ENCODE data around the gene GMPPB.
A peak's percentile ranks its signal among the peaks of the same experiment; 100 is the strongest.
"Not testable (repeated sequence)": the region's sequence is repeated elsewhere in the genome, so short reads cannot be mapped to it uniquely, and the experiment has no call there.

GMPPB gene

DNA sequence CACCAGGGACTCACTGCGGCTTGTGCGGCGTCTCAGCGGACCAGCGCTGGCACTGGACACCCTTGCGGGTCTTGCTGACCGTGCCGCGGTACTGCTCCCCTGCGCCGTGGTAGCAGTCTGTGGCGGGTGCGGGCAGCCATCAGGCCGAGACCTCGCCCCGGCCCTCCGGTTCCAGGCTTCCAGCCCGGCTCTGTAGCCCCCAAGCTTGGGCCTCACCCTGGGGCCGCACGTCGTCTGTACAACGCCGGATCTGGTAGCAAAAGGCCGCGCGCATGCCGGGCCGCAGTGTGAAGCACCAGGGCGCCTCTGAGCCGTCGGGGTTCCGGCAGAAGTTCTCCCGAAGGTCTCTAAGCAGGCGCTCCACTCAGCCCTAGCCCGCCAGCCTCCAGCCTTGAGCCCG lies 37.9 kb downstream of the GMPPB start:
- not testable (repeated sequence) for H3K9me3 ChIP-seq (ENCODE audit: low read depth, low read length); H3K36me3 ChIP-seq (ENCODE audit: insufficient read depth, low read length); H3K9ac ChIP-seq (ENCODE audit: insufficient read length); H3K27ac ChIP-seq; H3K4me3 ChIP-seq; DNase-seq (ENCODE audit: low read depth, low spot score)

- H3K36me3 ChIP-seq (ENCODE audit: insufficient read depth, low read length); H3K9me3 ChIP-seq (ENCODE audit: low read depth, low read length); H3K4me3 ChIP-seq; DNase-seq (ENCODE audit: low read depth, low spot score); H3K27ac ChIP-seq; H3K9ac ChIP-seq (ENCODE audit: insufficient read length): not testable (repeated sequence)
These were observed 38.6 kb downstream of the GMPPB start for GRCh38 chr3:49685103-49685502.

DNA sequence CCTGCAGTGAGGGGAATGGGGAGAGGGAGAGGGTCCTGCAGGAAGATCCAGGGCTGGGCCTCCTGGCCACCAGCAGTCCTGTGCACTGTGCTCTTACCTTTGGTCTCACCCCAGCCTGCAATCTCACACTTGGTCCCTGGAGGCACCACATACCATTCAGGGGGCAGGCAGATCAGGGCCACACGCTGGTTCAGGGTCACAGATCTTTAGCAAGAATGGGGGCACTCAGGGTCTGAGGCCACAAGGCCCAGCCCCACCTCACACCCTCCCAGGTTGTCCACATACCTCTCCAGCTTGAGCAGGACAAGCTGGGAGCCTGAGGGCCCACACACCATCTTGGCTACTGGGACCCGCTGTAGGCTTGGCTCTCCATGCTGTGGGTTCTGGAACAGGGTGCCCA lies 39.3 kb downstream of the GMPPB start:
- not testable (repeated sequence) for H3K4me3 ChIP-seq; H3K9ac ChIP-seq (ENCODE audit: insufficient read length); H3K9me3 ChIP-seq (ENCODE audit: low read depth, low read length); H3K27ac ChIP-seq; DNase-seq (ENCODE audit: low read depth, low spot score); H3K36me3 ChIP-seq (ENCODE audit: insufficient read depth, low read length)

DNA sequence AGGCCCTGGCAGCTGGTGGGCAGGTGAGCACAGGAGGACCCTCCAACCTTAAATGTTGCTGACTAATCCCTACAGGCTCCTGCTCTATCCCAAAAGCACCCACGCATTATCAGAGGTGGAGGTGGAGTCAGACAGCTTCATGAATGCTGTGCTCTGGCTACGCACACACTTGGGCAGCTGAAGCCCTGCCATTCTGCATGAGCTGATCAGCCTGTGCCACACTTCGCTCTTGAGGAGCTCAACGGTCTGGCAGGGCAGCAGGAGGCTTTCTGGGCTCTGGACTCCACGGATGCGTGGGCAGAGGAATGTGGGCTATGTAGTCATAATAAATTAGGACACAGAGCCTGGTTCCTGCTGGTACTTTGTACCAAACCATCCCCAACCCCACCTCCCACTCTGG lies 40.6 kb downstream of the GMPPB start:
- H3K36me3 ChIP-seq (ENCODE audit: insufficient read depth, low read length) = no peaks in the 10 kb centered on the region; the same call in 1 of the 2 replicates
- DNase-seq (ENCODE audit: low read depth, low spot score) = no peak

GRCh38 chr3:49681543-49681942 lies 42.2 kb downstream of the GMPPB start:
- H3K9ac ChIP-seq (ENCODE audit: insufficient read length) = no peak overlapping the region
- no peak overlapping the region for H3K27ac ChIP-seq
- H3K4me3 ChIP-seq = no peak overlapping the region
- H3K9me3 ChIP-seq (ENCODE audit: low read depth, low read length) = no peaks in the 10 kb centered on the region
- H3K36me3 ChIP-seq (ENCODE audit: insufficient read depth, low read length) = no peaks in the 10 kb centered on the region; the same call in 1 of the 2 replicates
- DNase-seq (ENCODE audit: low read depth, low spot score) = no peak
- no peak for TF ChIP-seq POLR2AphosphoS5 (IDR thresholded peaks at IDR 0.05; ENCODE audit: borderline replicate concordance, low read depth, low read length)
- TF ChIP-seq FOXP2 (optimal IDR thresholded peaks at IDR 0.05; ENCODE audit: control extremely low read depth, extremely low read length, insufficient read depth) = no peak
- no peak for TF ChIP-seq EZH2 (IDR thresholded peaks at IDR 0.05)

More for the DNA sequence above, 40.6 kb downstream of the GMPPB start:
- H3K27ac ChIP-seq = no peak overlapping the region
- no peak overlapping the region for H3K9ac ChIP-seq (ENCODE audit: insufficient read length)
- no peaks in the 10 kb centered on the region for H3K9me3 ChIP-seq (ENCODE audit: low read depth, low read length)
- TF ChIP-seq FOXP2 (optimal IDR thresholded peaks at IDR 0.05; ENCODE audit: control extremely low read depth, extremely low read length, insufficient read depth) = no peak
- no peak for TF ChIP-seq POLR2AphosphoS5 (IDR thresholded peaks at IDR 0.05; ENCODE audit: borderline replicate concordance, low read depth, low read length)
- TF ChIP-seq EZH2 (IDR thresholded peaks at IDR 0.05) = no peak
- no peak overlapping the region for H3K4me3 ChIP-seq

- Histone ChIP-seq H3K9ac (ENCODE audit: insufficient read length) (no peak overlapping the region), H3K4me3 (no peak overlapping the region), H3K27ac (no peak overlapping the region), H3K36me3 (ENCODE audit: insufficient read depth, low read length) (no peaks in the 10 kb centered on the region; the same call in 1 of the 2 replicates), H3K9me3 (ENCODE audit: low read depth, low read length) (no peaks in the 10 kb centered on the region)
- TF ChIP-seq FOXP2 (optimal IDR thresholded peaks at IDR 0.05; ENCODE audit: control extremely low read depth, extremely low read length, insufficient read depth) = no peak
- no peak for TF ChIP-seq POLR2AphosphoS5 (IDR thresholded peaks at IDR 0.05; ENCODE audit: borderline replicate concordance, low read depth, low read length)
- TF ChIP-seq EZH2 (IDR thresholded peaks at IDR 0.05) = no peak
- no peak for DNase-seq (ENCODE audit: low read depth, low spot score)
These were observed 42.6 kb downstream of the GMPPB start for GRCh38 chr3:49681232-49681522.

GRCh38 chr3:49680493-49681231 lies 43.1 kb downstream of the GMPPB start:
- Histone ChIP-seq H3K9me3 (ENCODE audit: low read depth, low read length) (no peaks in the 10 kb centered on the region), H3K4me3 (no peak overlapping the region), H3K27ac (no peak overlapping the region), H3K9ac (ENCODE audit: insufficient read length) (no peak overlapping the region), H3K36me3 (ENCODE audit: insufficient read depth, low read length) (no peaks in the 10 kb centered on the region; the same call in 1 of the 2 replicates)
- TF ChIP-seq FOXP2 (optimal IDR thresholded peaks at IDR 0.05; ENCODE audit: control extremely low read depth, extremely low read length, insufficient read depth) (no peak), EZH2 (IDR thresholded peaks at IDR 0.05) (no peak), POLR2AphosphoS5 (IDR thresholded peaks at IDR 0.05; ENCODE audit: borderline replicate concordance, low read depth, low read length) (no peak)
- DNase-seq (ENCODE audit: low read depth, low spot score) = no peak

DNA sequence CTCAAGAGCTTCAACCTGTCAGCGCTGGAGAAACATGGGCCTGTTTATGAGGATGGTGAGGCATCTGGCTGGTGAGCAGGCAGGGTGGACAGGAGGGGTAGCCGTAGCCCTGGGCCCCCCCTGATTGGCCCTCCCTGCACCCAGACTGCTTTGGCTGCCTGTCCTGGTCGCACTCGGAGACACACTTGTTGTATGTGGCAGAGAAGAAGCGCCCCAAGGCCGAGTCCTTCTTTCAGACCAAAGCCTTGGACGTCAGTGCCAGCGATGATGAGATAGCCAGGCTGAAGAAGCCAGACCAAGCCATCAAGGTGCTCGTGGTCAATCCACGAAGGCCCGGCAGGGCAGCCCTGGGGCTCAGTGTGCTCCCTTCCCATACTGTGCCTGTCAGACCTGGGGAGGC lies 47.8 kb downstream of the GMPPB start:
- no peak for DNase-seq (ENCODE audit: low read depth, low spot score)
- TF ChIP-seq FOXP2 (optimal IDR thresholded peaks at IDR 0.05; ENCODE audit: control extremely low read depth, extremely low read length, insufficient read depth) (no peak), POLR2AphosphoS5 (IDR thresholded peaks at IDR 0.05; ENCODE audit: borderline replicate concordance, low read depth, low read length) (no peak), EZH2 (IDR thresholded peaks at IDR 0.05) (no peak)
- Histone ChIP-seq H3K36me3 (ENCODE audit: insufficient read depth, low read length) (no peaks in the 10 kb centered on the region; the same call in 1 of the 2 replicates), H3K4me3 (no peak overlapping the region), H3K9me3 (ENCODE audit: low read depth, low read length) (no peaks in the 10 kb centered on the region), H3K9ac (ENCODE audit: insufficient read length) (no peak overlapping the region), H3K27ac (no peak overlapping the region)

GRCh38 chr3:49674497-49674983 lies 49.2 kb downstream of the GMPPB start:
- peak overlapping the region; percentile 79 for H3K4me3 ChIP-seq
- H3K9me3 ChIP-seq (ENCODE audit: low read depth, low read length) = no peaks in the 10 kb centered on the region
- H3K27ac ChIP-seq = no peak overlapping the region
- H3K9ac ChIP-seq (ENCODE audit: insufficient read length) = peak overlapping the region; percentile 69
- no peak for DNase-seq (ENCODE audit: low read depth, low spot score)
- TF ChIP-seq FOXP2 (optimal IDR thresholded peaks at IDR 0.05; ENCODE audit: control extremely low read depth, extremely low read length, insufficient read depth) = no peak
- TF ChIP-seq POLR2AphosphoS5 (IDR thresholded peaks at IDR 0.05; ENCODE audit: borderline replicate concordance, low read depth, low read length) = no peak
- no peak for TF ChIP-seq EZH2 (IDR thresholded peaks at IDR 0.05)
- H3K36me3 ChIP-seq (ENCODE audit: insufficient read depth, low read length) = no peaks in the 10 kb centered on the region; the same call in 1 of the 2 replicates

Data from SK-N-MC (cell line).